ENCODE results near the gene LYRM7.
"Not testable (repeated sequence)": the region's sequence is repeated elsewhere in the genome, so short reads cannot be mapped to it uniquely, and the experiment has no call there.

- TF ChIP-seq CTCF, POLR2A, POLR2AphosphoS5 (IDR thresholded peaks at IDR 0.05): not testable (repeated sequence)
These were observed 32.3 kb upstream of the LYRM7 start for GRCh38 chr5:131138406-131138805.

Data from prostate gland (tissue), 2 donors.